ENCODE data around the gene EHBP1L1. TPM values are rescaled to one million over a fixed set of nuclear protein-coding genes. Genes with fewer than 3 reads are reported as not detected.

The EHBP1L1 gene
- total RNA-seq, 1 donor from 2014 or later, result 26.1 TPM

GRCh38 chr11:65547446-65548125 lies 28.3 kb upstream of the EHBP1L1 start:
- H3K4me3 ChIP-seq (ENCODE audit: low read depth, low read length), result no peak overlapping the region
- TF ChIP-seq CTCF (conservative IDR thresholded peaks at IDR 0.05; ENCODE audit: low read depth, low read length), result no peak
- no peak for DNase-seq (ENCODE audit: low read depth)

DNA sequence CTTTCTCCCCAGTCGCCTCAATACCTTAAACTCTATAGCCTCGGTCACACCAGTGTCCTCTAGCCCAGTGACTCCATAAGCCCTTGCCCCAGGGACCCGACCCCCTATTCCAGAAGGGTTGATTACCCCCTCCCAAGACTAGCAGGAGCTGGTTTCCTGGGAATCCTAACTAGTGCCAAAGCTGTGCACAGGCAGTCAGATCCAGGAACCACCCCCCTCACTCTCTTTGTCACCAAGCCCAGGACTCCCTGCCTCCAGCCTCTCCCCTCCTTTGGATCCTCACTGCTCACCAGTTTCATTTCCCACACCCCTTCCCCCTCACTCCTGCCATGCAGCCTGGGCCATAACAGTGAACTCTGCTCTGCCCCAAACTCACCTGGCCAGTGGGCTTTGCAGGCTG lies 27.5 kb upstream of the EHBP1L1 start:
- no peak overlapping the region for H3K4me3 ChIP-seq (ENCODE audit: low read depth, low read length)
- TF ChIP-seq CTCF (conservative IDR thresholded peaks at IDR 0.05; ENCODE audit: low read depth, low read length), result no peak
- no peak for DNase-seq (ENCODE audit: low read depth)

DNA sequence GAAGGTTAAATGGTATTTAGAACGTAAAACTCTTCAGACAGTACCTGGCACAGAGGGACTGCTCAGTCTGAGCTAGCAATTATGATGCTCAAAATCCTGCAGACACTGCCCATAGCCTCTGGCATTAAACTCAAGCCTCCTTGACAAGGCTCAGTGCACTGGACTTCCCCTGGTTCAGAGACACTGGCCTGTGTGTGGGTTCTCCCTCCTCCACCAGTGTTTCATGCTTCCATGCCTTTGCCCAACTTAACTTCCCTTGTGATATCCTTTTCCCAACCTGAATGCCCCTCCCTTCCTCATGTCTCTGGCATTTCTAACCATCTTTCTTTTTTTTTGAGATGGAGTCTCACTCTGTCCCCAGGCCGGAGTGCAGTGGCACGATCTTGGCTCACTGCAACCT lies 26.8 kb upstream of the EHBP1L1 start:
- no peak for TF ChIP-seq CTCF (conservative IDR thresholded peaks at IDR 0.05; ENCODE audit: low read depth, low read length)
- H3K4me3 ChIP-seq (ENCODE audit: low read depth, low read length), result no peak overlapping the region
- DNase-seq (ENCODE audit: low read depth), result no peak

DNA sequence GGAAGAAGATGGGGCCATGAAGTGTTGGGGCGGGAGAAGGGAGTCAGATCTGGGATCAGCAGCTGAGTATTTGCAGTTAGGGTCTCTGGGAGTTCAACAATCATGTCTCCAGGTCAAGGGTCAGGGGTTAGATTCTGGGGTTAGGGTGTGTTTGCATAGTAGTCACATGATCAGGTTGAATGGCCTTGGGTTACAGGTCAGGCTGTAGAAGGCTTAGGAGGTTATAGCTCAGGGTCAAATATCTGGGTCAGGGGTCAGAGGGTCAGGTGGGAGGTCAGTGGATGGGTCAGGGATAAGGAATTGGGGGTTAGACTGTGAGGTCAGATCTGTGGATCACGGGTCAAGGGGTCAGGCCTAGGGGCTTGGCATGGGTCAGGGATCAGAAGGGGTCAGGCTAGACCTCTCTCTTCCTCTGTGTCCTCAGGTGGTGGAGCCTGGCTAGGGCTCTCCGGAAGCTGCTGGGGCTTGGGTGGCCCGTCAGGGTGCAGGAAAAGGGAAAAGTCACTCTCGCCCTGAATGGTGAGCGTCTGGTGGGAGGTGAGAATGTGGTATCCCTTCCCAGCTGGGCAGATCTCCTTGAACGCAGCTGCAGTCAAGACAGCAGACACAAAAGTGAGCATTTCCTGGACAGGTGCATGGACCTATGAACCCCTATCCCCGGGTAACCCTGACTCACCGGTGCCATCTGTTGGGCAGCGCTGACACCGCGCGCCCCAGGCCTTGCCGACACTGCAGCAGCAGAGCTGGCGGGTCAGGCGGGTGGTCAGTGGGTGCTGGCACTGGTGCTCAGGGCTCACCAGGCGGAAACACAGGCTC lies 24.1 kb upstream of the EHBP1L1 start:
- no peak for DNase-seq (ENCODE audit: low read depth)
- peak; percentile 55 for TF ChIP-seq CTCF (conservative IDR thresholded peaks at IDR 0.05; ENCODE audit: low read depth, low read length)
- no peak overlapping the region for H3K4me3 ChIP-seq (ENCODE audit: low read depth, low read length)

DNA sequence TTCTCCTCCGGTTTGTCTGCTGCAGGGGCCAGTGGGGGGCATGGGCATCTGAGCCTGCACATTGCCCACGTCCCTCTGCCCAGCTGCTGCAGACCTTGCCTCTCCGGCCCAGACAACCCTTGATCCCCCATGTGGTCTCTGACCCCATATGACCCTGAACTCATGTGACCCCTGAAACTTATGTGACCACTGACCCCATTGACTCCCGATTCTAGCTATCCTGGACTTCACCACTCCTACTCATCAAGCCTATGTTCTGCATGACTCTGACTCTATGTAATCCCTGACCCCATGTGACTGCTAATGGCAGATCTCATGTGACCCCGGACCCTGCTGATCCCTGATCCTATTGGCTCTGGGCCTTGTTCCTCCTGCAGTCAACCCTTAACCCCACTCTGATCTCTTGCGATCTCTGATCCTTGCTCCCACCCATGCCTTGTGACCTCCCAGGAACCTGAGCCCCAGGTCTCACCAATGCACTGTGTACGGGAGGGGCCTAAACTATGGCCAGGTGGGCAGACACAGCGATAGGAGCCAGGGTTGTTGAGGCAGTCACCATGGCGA lies 23.4 kb upstream of the EHBP1L1 start:
- no peak for TF ChIP-seq CTCF (conservative IDR thresholded peaks at IDR 0.05; ENCODE audit: low read depth, low read length)
- no peak for DNase-seq (ENCODE audit: low read depth)

GRCh38 chr11:65553301-65554001 lies 22.4 kb upstream of the EHBP1L1 start:
- H3K4me3 ChIP-seq (ENCODE audit: low read depth, low read length), result no peak overlapping the region
- TF ChIP-seq CTCF (conservative IDR thresholded peaks at IDR 0.05; ENCODE audit: low read depth, low read length), result no peak
- no peak for DNase-seq (ENCODE audit: low read depth)

More for the DNA sequence above, 23.4 kb upstream of the EHBP1L1 start:
- no peak overlapping the region for H3K4me3 ChIP-seq (ENCODE audit: low read depth, low read length)

Data from epithelial cell of proximal tubule (primary cell).